GM19467 (cell line): ENCODE results near the gene UBQLNL.

ENCODE experiments used
- ATAC-seq: cut with Tn5 transposase; IDR thresholded peaks from one replicate; pipeline ENCODE4 v1.9.1; 2021; ENCODE audit warnings: mild to moderate bottlenecking, moderate library complexity; ENCODE audit not compliant: unreplicated experiment

Gene UBQLNL

GRCh38 chr11:5508605-5509004 is 7.9 kb downstream of the UBQLNL start:
- no peak for ATAC-seq

- no peak for ATAC-seq
Measured at GRCh38 chr11:5507933-5508305, 8.6 kb downstream of the UBQLNL start.

- no peak for ATAC-seq
Measured at GRCh38 chr11:5507177-5507932, 9.1 kb downstream of the UBQLNL start.

GRCh38 chr11:5505363-5506048 is 11.0 kb downstream of the UBQLNL start:
- ATAC-seq = no peak

- no peak for ATAC-seq
Measured at GRCh38 chr11:5504403-5504921, 12.0 kb downstream of the UBQLNL start.

GRCh38 chr11:5500393-5500801 is 16.1 kb downstream of the UBQLNL start:
- no peak for ATAC-seq

GRCh38 chr11:5499671-5500070 is 16.8 kb downstream of the UBQLNL start:
- no peak for ATAC-seq

GRCh38 chr11:5489576-5490357 is 26.7 kb downstream of the UBQLNL start:
- ATAC-seq = no peak

- no peak for ATAC-seq
Measured at GRCh38 chr11:5488798-5489399, 27.6 kb downstream of the UBQLNL start.

- ATAC-seq = no peak
Measured at GRCh38 chr11:5488385-5488784, 28.1 kb downstream of the UBQLNL start, which contains the start of gene OR52D1. OR52D1 (plus strand) TSS chr11:5488685; CDS start chr11:5488707, 22 bp downstream.

- ATAC-seq = no peak
Measured at GRCh38 chr11:5486421-5486820, 30.1 kb downstream of the UBQLNL start.

GRCh38 chr11:5486003-5486402 is 30.5 kb downstream of the UBQLNL start:
- no peak for ATAC-seq

- ATAC-seq = peak; percentile 88
Measured at GRCh38 chr11:5476186-5476819, 40.2 kb downstream of the UBQLNL start.

GRCh38 chr11:5473921-5474320 is 42.6 kb downstream of the UBQLNL start:
- no peak for ATAC-seq

GRCh38 chr11:5467527-5467926 is 49.0 kb downstream of the UBQLNL start:
- no peak for ATAC-seq
